CD4-positive, alpha-beta T cell treated with Interleukin-6 at 100 ng/mL for 8 hours (primary cell): ENCODE results near the gene KCNJ16.

Experiments used
- DNase-seq: peaks from one replicate; pipeline ENCODE4 v3.0.0-alpha.2; 2020; ENCODE audit warnings: mixed read lengths, low spot score

The KCNJ16 gene

GRCh38 chr17:70098030-70098429 is 23.0 kb downstream of the KCNJ16 start:
- no peak for DNase-seq

DNA sequence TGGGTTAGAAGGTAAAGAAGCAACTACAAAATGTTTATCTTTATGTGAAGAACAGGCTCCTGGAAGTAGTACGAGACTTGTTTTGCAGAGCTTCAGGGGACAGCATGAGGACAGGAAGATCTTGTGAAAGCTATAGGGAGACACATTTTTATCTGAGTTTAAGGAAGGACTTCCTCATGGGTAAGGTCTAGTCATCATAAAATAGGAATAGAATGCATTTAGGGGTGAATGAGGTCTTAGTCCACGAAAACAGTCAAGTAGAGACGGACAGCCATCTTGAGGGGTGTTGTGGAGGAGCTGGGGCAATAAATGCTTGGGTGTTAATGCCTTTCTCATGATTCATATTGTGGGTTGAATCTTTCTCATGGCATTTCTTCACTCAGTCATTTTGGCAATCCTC is 24.3 kb downstream of the KCNJ16 start:
- DNase-seq, result no peak

GRCh38 chr17:70099884-70100283 is 24.9 kb downstream of the KCNJ16 start:
- DNase-seq, result no peak

- DNase-seq, result no peak
Observed at GRCh38 chr17:70100983-70101382, 26.0 kb downstream of the KCNJ16 start.

GRCh38 chr17:70102531-70102930 is 27.5 kb downstream of the KCNJ16 start:
- no peak for DNase-seq

DNA sequence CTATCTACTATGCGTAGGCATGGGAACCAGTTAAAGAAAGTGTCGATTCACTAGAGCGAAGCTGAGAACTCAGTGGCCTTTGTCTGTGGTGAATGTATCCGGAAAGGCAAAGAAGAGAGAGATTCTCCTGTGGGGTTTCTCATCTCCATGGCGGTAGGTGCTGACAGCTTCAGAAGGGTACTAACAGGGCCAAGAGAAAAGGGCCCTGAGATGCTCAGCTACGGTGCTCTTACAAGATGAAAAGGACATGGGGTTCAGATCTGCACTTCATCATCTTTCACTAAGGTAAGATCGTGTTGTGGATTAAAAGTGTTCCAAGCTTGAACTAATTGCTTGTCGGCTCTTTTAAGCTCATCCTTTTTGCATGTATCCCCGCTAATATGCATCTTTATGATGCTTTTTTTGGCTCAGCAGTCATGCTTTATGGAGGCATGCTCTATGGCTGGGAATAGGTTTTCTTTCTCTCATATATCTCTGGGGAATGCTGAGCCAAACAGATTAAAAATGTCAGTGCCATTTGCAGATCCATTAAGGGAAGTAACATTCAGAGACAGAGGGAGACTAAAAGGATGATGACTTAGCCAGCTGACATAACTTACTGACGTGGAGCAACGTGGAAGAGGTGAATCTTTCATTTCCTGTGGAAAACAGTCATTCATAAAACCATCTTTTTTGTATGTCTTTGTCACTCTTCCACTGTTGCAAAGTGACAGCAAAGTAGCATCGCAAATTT is 29.9 kb downstream of the KCNJ16 start:
- no peak for DNase-seq

GRCh38 chr17:70105641-70106040 is 30.6 kb downstream of the KCNJ16 start:
- no peak for DNase-seq

DNA sequence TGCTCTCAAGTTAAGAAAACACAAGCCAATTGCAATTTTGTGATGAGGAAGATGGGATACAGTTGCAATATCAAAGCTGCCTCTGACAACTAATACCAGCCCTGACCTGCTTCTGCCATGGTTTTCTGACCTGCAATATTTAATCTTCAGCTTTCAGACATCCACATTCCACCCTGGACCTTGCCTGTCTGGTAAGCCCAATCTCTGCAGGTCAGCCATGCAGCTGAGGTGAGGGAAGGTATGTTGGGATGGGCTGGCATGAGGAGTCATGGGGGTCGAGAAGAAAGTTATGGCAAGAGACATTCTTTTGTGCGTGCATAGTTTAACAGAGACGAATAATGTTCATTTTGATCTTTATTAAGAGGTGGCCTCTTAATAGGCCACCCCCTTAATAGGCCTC is 31.5 kb downstream of the KCNJ16 start:
- DNase-seq, result no peak

GRCh38 chr17:70107441-70107840 is 32.4 kb downstream of the KCNJ16 start:
- no peak for DNase-seq

DNA sequence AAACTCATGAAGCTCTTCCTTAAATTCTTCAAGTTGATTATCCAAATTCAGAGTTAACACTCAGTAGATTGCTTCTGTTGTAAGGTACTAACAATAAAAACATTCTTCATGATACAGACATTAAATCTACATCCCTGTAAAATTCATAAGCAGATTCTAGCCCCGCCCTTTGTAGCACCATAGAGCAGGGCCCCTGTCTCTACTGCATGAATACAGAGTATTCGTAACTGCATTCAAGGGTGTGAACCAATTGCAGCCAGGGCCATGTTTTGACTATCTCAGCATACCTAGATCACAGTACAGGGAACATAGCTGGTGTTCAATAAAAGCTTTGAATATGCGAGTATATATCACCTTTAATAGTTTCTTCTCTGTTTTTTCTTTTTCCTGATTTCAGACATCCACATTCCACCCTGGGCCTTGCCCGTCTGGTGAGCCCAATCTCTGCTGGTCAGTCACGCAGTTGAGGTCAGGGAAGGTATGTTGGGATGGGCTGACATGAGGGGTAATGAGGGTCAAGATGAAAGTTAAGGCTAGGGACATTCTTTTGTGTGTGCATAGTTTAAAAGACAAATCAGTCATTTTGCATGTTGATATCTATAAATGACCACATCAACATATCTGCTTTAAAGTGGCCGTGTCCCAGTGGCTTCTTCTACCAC is 33.0 kb downstream of the KCNJ16 start:
- no peak for DNase-seq

GRCh38 chr17:70109497-70109896 is 34.5 kb downstream of the KCNJ16 start:
- DNase-seq, result no peak

GRCh38 chr17:70110443-70110880 is 35.4 kb downstream of the KCNJ16 start:
- DNase-seq, result no peak

DNA sequence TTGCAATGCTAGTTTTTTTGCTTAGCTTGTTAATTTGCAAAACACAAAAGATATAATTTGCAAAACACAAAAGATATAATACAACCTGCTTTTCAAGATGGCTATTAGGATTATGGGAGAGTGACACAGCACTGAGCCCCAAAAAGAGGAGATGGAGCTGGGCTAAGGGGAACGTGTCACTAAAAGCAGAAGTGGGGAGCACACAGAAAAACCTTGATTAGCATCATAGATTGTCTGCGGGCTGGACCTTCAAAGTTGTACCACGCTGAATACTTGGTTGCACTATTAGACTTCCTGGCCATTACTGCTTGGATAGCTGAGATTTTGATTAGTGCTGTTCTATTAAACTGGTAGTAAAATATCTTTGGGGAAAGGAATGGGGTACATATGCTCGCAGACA is 36.2 kb downstream of the KCNJ16 start:
- no peak for DNase-seq

GRCh38 chr17:70114405-70114804 is 39.4 kb downstream of the KCNJ16 start:
- DNase-seq, result no peak

- DNase-seq, result no peak
Observed at GRCh38 chr17:70115126-70115525, 40.1 kb downstream of the KCNJ16 start.

DNA sequence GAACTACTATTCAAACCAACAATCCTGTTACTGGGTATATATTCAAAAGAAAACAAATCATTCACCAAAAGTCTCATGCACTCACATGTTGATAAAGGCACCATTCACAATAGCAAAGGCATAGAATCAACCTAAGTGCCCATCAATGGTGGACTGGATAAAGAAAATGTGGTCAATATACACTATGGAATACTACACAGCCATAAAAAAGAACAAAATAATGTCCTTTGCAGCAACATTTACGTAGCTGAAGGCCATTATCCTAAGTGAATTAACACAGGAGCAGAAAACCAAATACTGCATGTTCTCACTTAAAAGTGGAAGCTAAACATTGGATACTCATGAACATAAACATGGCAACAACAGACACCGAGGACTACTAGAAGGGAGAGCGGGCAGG is 41.9 kb downstream of the KCNJ16 start:
- no peak for DNase-seq

GRCh38 chr17:70119545-70119944 is 44.5 kb downstream of the KCNJ16 start:
- DNase-seq, result no peak

DNA sequence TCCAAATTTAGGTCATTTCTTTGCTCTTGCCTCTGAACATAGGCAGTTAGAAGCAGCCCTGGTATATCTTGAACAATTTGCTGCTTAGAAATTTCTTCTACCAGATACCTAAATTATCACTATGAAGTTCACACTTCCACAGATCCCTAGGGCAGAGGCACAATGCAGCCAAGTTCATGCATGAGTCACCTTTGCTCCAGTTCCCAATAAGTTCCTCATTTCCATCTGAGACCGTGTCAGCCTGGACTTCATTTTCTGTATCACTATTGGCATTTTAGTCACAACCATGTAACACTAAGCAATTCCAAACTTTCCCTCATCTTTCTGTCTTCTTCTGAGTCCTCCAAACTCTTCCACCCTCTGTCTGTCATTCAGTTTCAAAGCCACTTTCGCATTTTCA is 45.0 kb downstream of the KCNJ16 start:
- no peak for DNase-seq

DNA sequence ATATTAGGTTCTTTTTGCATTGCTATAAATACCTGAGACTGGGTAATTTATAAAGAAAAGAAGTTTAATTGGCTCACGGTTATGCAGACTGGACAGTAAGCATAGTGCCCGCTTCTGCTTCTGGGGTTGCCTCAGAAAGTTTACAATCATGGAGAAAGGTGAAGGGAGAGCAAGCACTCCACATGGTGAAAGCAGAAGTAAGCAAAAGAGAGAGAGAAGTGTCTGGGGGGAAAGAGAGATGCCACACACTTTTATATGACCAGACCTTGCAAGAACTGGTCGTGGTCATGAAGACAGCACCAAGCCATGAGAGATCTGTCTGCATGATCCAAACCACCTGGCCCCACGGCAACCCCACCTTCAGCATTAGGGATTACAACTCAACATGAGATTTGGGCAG is 45.4 kb downstream of the KCNJ16 start:
- no peak for DNase-seq

- no peak for DNase-seq
Observed at GRCh38 chr17:70121126-70121525, 46.1 kb downstream of the KCNJ16 start.

DNA sequence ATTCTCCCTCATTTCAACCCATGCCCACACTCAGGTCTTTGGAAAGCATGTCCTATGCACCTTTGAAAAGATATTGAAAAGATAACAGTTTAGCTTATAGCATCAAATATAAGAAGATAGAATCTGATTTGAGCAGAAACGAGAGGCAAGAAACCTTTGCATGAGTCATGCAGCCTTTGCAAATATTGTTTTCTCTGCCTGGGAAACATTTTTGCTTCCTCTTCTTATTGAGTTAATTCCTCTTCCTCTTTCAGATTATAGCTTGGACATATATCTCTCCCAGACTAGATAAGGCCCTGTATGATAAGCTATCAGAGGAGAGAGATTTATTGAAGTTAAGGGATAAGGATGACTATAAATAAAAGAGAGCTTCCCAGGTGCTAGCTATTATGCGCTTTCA is 48.2 kb downstream of the KCNJ16 start:
- DNase-seq, result no peak

DNA sequence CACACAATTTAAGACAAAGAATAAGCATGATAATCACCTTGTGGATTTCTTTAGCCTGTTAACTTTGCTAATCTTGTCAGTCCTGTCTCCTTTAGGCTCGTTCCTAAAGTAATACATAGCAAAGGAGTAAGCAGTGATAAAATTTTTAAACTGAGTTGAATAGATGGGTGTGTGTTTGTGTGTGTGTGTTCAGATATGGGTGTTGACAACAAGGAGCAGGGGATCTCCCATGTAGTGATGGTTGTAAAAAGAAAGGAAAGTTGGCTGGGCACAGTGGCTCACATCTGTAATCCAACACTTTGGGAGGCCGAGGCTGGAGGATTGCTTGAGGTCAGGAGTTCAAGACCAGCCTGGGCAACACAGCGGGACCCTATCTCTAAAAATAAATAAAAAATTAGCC is 49.7 kb downstream of the KCNJ16 start:
- no peak for DNase-seq

GRCh38 chr17:70127221-70127873 is 52.3 kb downstream of the KCNJ16 start:
- DNase-seq, result no peak
